Astrocyte of the cerebellum (primary cell): ENCODE data around the gene PDCD5.

Source experiments
- DNase-seq: peaks from one replicate; pipeline ENCODE4 v3.0.0-alpha.2; 2011; ENCODE audit warnings: low read depth
- H3K4me3 ChIP-seq: 2 replicates; pipeline ENCODE4 v1.5.1; 2011; ENCODE audit warnings: mild to moderate bottlenecking, low read depth, low read length, moderate library complexity
- CTCF ChIP-seq: IDR thresholded peaks from 2 replicates; pipeline ENCODE4 v1.5.1; 2012; ENCODE audit warnings: low read length, low read depth, moderate library complexity, mild to moderate bottlenecking; ENCODE audit errors: missing control alignments
- in situ Hi-C: cut with HindIII; loops from 2 replicates; pipeline ENCODE4 v1.10.0; 2017; ENCODE audit warnings: low sequenced_read_pairs

PDCD5 gene

GRCh38 chr19:32599258-32599657 lies 18.3 kb downstream of the PDCD5 start:
- in situ Hi-C loops: no loop called here

GRCh38 chr19:32599736-32600157 lies 18.8 kb downstream of the PDCD5 start:
- no peak overlapping the region for H3K4me3 ChIP-seq
- peak; percentile 75 for TF ChIP-seq CTCF
- in situ Hi-C loops: no loop called here
- peak; percentile 52 for DNase-seq

More at GRCh38 chr19:32599258-32599657, 18.3 kb downstream of the PDCD5 start:
- DNase-seq: no peak
- TF ChIP-seq CTCF: no peak
- H3K4me3 ChIP-seq: no peak overlapping the region

GRCh38 chr19:32603961-32604360 lies 23.0 kb downstream of the PDCD5 start:
- in situ Hi-C loops: no loop called here
- DNase-seq: no peak
- TF ChIP-seq CTCF: no peak
- no peak overlapping the region for H3K4me3 ChIP-seq

GRCh38 chr19:32605544-32605943 lies 24.6 kb downstream of the PDCD5 start:
- in situ Hi-C loops: no loop called here
- DNase-seq: no peak
- no peak for TF ChIP-seq CTCF
- H3K4me3 ChIP-seq: no peak overlapping the region

- H3K4me3 ChIP-seq: no peak overlapping the region
- TF ChIP-seq CTCF: no peak
- in situ Hi-C loops: no loop called here
- DNase-seq: no peak
These were observed 25.3 kb downstream of the PDCD5 start for GRCh38 chr19:32606289-32606688.

- H3K4me3 ChIP-seq: no peak overlapping the region
- no peak for TF ChIP-seq CTCF
- in situ Hi-C loops: no loop called here
- no peak for DNase-seq
These were observed 26.5 kb downstream of the PDCD5 start for GRCh38 chr19:32607479-32607878.

GRCh38 chr19:32611161-32611560 lies 30.2 kb downstream of the PDCD5 start:
- in situ Hi-C loops: no loop called here
- peak; percentile 55 for DNase-seq
- TF ChIP-seq CTCF: no peak
- no peak overlapping the region for H3K4me3 ChIP-seq
